Activated CD8-positive, alpha-beta memory T cell treated with anti-CD3 and anti-CD28 coated beads for 4 hours (primary cell): ENCODE results near the gene NAA20.

ENCODE experiments used
- DNase-seq, 2 donors: peaks; one replicate each; pipeline ENCODE4 v3.0.0-alpha.2; 2020; ENCODE audit warnings: low read depth in 2 of 2

Gene NAA20

DNA sequence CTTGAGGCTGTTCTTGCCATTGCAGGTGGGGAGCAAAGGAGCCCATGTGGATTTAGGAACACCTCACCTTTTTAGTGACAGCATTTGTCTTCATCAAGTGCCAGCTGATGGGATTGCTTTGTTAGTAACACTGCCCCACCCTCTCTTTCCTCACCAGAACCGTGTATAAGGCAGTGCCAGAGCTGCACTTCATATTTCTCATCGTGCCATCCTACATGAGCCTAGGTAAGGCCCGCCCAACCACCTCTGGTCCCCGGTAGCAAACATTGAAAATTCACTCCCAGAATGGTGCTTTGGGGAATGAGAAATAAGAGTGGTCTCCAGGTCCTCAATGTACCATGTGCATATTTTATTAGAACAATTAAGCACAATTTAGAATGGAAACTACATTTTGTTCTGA, 57.9 kb downstream of the NAA20 start:
- DNase-seq, result no peak

DNA sequence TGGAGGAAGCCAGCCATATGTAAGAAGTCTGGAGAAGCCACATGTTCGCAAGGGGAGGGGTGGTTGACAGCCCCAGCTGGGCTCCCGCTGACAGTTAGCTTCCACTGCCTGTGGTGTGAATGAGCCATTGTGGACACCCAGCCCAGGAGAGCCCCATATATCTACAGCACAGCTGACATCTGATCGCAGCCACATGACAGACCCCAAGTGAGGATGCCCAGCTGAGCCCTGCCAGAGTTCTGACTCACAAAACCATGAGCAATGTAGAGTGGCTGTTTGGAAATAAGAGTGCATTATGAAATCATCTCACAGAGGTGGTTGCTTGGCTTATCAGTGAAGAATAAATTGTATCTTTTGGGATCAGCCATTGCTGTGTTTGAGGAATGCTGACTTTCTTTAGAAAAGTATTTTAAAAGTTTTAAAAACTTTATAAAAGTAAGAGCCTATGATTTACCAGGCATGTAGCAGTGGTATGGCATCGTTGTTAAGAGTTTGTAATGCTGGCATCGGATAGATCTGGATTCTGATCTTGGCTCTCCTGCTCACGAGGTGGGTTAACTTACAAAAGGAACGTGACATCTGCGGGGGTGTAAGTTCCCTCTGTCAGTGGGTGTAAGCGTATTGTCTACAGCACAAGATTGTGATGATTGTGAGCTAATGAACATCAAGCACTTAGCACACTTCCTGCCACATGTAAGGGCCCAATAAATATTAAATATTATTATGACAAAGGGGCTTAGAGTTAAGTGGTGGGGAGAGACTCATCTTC, 59.3 kb downstream of the NAA20 start:
- no peak for DNase-seq

DNA sequence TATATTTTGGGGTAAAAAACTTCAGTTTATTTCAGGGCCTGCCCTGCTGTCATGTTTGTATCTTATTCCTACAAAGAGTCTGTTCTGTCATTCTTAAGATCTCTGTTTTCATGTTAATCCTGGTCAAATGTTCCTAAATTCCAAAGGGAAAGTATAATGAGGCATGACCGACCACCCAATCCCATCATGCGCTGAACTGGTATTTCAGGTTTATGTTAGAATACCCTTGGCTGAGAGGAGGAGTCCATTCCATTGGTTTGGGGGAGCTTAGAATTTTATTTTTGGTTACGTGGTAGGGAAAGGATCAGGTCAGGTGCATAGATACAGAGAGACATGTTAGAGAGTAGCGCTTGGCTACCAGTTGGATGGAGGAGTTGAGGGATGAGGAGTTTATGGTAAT, 60.9 kb downstream of the NAA20 start:
- DNase-seq, result no peak

DNA sequence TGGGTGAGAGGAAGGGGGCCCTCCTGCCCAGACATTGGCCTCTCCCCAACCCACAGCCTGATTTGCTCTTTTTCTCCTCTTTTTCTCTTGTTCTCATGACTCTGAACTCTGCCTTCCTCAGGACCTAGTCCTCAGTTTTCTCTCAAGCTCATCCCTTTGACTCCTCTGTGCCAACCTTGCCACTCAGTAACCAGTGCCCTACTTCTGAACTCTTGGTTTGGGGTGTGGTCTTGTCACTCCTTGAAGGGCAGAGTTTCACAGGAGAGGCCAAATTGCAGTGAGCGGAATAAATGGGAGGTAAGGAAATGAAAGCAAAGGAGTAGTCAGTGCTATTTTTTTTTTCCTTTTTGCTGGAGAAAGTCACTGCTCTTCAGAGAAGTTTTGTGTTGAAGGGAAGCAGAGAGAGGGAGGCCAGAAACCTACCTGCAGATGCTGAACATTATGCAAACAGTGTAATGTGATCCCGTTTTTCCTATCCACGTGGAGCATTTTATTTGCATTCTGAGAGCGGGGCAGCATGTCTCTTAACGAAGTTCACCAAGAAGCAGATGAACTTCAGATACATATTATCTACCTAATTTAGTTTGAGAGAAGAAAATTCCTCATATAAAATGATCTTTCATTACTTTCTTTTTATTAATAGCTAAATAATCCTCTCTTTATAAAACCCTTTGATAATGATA, 62.1 kb downstream of the NAA20 start:
- no peak for DNase-seq
